Measurements from ENCODE around the gene MC1R.

Gene MC1R

GRCh38 chr16:89893642-89894548, 24.8 kb upstream of the MC1R start:
- no peak overlapping the region for H3K4me3 ChIP-seq (ENCODE audit: low read depth, low read length)
- no peak for TF ChIP-seq CTCF (IDR thresholded peaks at IDR 0.05; ENCODE audit: low read depth, low read length)
- peaks cover 78% of the 10 kb centered on the region for H3K36me3 ChIP-seq
- no peaks in the 10 kb centered on the region for H3K9me3 ChIP-seq
- H3K27me3 ChIP-seq = no peaks in the 10 kb centered on the region
- no peaks in the 10 kb centered on the region for H3K4me1 ChIP-seq
- DNase-seq = no peak

GRCh38 chr16:89895482-89896250, 23.0 kb upstream of the MC1R start:
- no peaks in the 10 kb centered on the region for H3K4me1 ChIP-seq
- no peak for DNase-seq
- H3K4me3 ChIP-seq (ENCODE audit: low read depth, low read length) = no peak overlapping the region
- no peaks in the 10 kb centered on the region for H3K27me3 ChIP-seq
- no peak for TF ChIP-seq CTCF (IDR thresholded peaks at IDR 0.05; ENCODE audit: low read depth, low read length)
- H3K36me3 ChIP-seq = peaks cover 80% of the 10 kb centered on the region
- H3K9me3 ChIP-seq = no peaks in the 10 kb centered on the region

- Histone ChIP-seq H3K4me3 (ENCODE audit: low read depth, low read length) (no peak overlapping the region), H3K36me3 (peaks cover 69% of the 10 kb centered on the region), H3K4me1 (no peaks in the 10 kb centered on the region), H3K27me3 (no peaks in the 10 kb centered on the region), H3K9me3 (no peaks in the 10 kb centered on the region)
- no peak for DNase-seq
- no peak for TF ChIP-seq CTCF (IDR thresholded peaks at IDR 0.05; ENCODE audit: low read depth, low read length)
Measured at GRCh38 chr16:89897204-89897603, 21.5 kb upstream of the MC1R start.

GRCh38 chr16:89898201-89898967, 20.3 kb upstream of the MC1R start:
- peaks cover 67% of the 10 kb centered on the region for H3K36me3 ChIP-seq
- no peaks in the 10 kb centered on the region for H3K4me1 ChIP-seq
- no peaks in the 10 kb centered on the region for H3K9me3 ChIP-seq
- no peak for TF ChIP-seq CTCF (IDR thresholded peaks at IDR 0.05; ENCODE audit: low read depth, low read length)
- H3K4me3 ChIP-seq (ENCODE audit: low read depth, low read length) = no peak overlapping the region
- DNase-seq = no peak
- no peaks in the 10 kb centered on the region for H3K27me3 ChIP-seq

- Histone ChIP-seq H3K27me3 (no peaks in the 10 kb centered on the region), H3K36me3 (peaks cover 70% of the 10 kb centered on the region), H3K4me3 (ENCODE audit: low read depth, low read length) (no peak overlapping the region), H3K4me1 (peaks cover 6% of the 10 kb centered on the region), H3K9me3 (no peaks in the 10 kb centered on the region)
- DNase-seq = no peak
- TF ChIP-seq CTCF (IDR thresholded peaks at IDR 0.05; ENCODE audit: low read depth, low read length) = no peak
Measured at GRCh38 chr16:89899879-89900481, 18.7 kb upstream of the MC1R start.

Measured in BE2C (cell line).